ENCODE measurements around the gene SAPCD1.

Gene SAPCD1

GRCh38 chr6:31762878-31763618, 592 bp downstream of the SAPCD1 start:
- no peak overlapping the region for H3K27ac ChIP-seq
- TF ChIP-seq, protein P1, sequence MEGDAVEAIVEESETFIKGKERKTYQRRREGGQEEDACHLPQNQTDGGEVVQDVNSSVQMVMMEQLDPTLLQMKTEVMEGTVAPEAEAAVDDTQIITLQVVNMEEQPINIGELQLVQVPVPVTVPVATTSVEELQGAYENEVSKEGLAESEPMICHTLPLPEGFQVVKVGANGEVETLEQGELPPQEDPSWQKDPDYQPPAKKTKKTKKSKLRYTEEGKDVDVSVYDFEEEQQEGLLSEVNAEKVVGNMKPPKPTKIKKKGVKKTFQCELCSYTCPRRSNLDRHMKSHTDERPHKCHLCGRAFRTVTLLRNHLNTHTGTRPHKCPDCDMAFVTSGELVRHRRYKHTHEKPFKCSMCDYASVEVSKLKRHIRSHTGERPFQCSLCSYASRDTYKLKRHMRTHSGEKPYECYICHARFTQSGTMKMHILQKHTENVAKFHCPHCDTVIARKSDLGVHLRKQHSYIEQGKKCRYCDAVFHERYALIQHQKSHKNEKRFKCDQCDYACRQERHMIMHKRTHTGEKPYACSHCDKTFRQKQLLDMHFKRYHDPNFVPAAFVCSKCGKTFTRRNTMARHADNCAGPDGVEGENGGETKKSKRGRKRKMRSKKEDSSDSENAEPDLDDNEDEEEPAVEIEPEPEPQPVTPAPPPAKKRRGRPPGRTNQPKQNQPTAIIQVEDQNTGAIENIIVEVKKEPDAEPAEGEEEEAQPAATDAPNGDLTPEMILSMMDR (conservative IDR thresholded peaks at IDR 0.05) = no peak

GRCh38 chr6:31763619-31763940, 1.1 kb downstream of the SAPCD1 start:
- TF ChIP-seq, protein P1 (conservative IDR thresholded peaks at IDR 0.05) = no peak
- H3K27ac ChIP-seq = no peak overlapping the region

GRCh38 chr6:31764198-31764597, 1.7 kb downstream of the SAPCD1 start:
- TF ChIP-seq, protein P1 (conservative IDR thresholded peaks at IDR 0.05) = no peak

DNA sequence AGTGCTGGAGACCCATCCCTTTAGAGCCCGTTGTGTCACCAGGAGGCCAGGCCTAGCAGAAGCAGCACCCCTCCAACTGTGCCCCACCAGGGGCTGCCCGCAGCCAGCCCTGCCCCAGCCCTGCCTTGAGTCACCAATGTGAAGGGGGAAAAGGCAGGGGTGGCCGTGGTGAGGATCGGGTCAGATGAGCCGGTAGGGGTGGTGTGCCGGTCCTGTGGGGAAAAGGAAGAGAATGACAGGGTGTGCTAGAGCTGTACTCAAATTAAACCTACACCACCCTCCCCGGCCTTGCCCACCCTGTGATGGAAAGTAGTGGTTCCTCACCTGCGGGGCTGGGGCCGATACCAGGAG, 3.1 kb downstream of the SAPCD1 start:
- H3K27ac ChIP-seq = no peak overlapping the region
- TF ChIP-seq, protein P1 (conservative IDR thresholded peaks at IDR 0.05) = no peak

More at GRCh38 chr6:31764198-31764597, 1.7 kb downstream of the SAPCD1 start:
- no peak overlapping the region for H3K27ac ChIP-seq

DNA sequence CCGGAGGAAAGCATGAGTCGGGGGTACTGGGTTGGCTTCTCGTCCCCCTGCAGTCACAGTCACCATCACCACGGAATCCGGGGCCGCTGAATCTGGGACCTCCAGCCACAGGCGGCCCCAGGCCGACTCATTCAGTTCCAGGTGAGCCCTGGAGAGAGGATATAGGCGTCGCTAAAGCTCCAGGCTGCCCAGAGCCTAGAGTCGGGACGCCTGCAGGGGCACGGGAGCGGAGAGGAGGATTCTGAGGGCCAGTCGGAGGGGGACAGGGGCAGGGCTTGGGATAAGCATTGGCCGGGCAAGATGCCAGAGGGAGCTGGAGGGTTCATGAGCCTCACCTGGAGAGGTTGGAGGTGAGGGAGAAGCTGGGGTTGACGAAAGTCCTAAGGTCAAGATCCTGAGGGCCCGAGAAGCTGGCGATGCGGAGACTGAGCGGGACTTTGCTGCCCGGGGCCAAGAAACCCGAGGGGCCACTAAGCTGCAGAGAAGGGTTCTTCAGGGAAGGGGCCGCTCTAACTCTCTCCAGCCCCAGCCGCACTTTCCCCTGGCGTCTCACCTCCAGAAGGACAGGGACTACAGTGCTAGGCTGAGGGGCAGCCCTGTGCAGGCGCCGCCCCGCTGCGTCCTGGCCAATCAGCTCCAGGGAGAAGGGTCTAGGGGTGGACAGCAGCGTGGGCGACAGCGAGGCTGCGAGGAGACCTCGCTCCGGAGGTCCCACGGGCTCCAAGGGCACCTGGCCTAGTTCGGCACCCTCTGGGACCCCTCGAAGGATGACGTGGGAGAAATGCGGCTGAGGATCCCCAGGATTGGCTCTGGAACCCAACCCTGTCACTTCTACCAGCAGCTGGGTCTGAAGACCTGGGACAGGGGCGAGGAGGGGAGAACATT, 3.7 kb downstream of the SAPCD1 start:
- TF ChIP-seq, protein P1 (conservative IDR thresholded peaks at IDR 0.05) = no peak

GRCh38 chr6:31767096-31767645, 4.7 kb downstream of the SAPCD1 start:
- TF ChIP-seq, protein P1 (conservative IDR thresholded peaks at IDR 0.05) = no peak

More for the DNA sequence above, 3.7 kb downstream of the SAPCD1 start:
- H3K27ac ChIP-seq = no peak overlapping the region

More at GRCh38 chr6:31767096-31767645, 4.7 kb downstream of the SAPCD1 start:
- no peak overlapping the region for H3K27ac ChIP-seq

Data from VCaP (cell line).